GM23338 (cell line): ENCODE results near the gene TMEM39A.

Source experiments
- CREB1 ChIP-seq: fragments of 250-450 bp; sonication (Bioruptor Pico); IDR thresholded peaks from 2 replicates; pipeline ENCODE4 v1.5.0; 2020; ENCODE audit warnings: low read depth, mild to moderate bottlenecking, moderate library complexity
- ETS1 ChIP-seq: IDR thresholded peaks from 2 replicates; pipeline ENCODE4 v1.6.1; 2016; ENCODE audit warnings: antibody characterized with exemption
- EZH2 ChIP-seq: fragments of 200-600 bp; sonication (generic); IDR thresholded peaks from one replicate; pipeline ENCODE4 v1.8.0; 2017; ENCODE audit warnings: antibody characterized with exemption, mild to moderate bottlenecking, low read depth; ENCODE audit not compliant: unreplicated experiment
- EZH2phosphoT487 ChIP-seq: fragments of 200-600 bp; sonication (generic); IDR thresholded peaks from one replicate; pipeline ENCODE4 v1.8.1; 2018; ENCODE audit warnings: antibody characterized with exemption; ENCODE audit not compliant: unreplicated experiment
- POLR2AphosphoS5 ChIP-seq: IDR thresholded peaks from 2 replicates; pipeline ENCODE4 v1.6.1; 2016; ENCODE audit warnings: antibody characterized with exemption, low read depth
- REST ChIP-seq: IDR thresholded peaks from one replicate; pipeline ENCODE4 v1.6.1; 2018; ENCODE audit warnings: antibody characterized with exemption; ENCODE audit not compliant: unreplicated experiment
- TF ChIP-seq, protein P1 (sequence below), 2 experiments: fragments of 200-600 bp in 1 of 2; sonication (generic) in 1 of 2; conservative IDR thresholded peaks; 2 replicates each; pipeline versions ENCODE4 v1.5.1 to v1.6.1; 2016 to 2017; ENCODE audit warnings: antibody characterized with exemption in 2 of 2, low read depth in 2 of 2, mild to moderate bottlenecking in 2 of 2, moderate library complexity in 1 of 2

DNA sequence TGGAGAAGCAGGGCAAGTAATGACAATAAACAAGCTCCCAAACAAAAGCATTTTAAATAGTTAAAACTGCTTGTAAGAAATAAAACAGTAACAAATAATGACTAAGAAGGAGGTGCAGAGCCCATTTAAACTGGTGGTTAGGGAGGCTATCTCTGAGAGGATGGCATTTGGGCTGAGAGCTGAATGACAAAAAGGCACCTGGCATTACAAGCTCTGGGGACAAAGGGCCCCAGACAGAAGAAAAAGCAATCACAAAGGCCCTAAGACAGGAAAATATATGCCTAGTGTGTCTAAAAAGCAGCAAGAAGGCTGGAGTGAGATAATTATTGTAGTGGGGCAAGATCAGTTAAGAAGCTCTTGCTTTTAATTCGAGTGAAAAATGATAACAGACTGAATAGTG, 9.6 kb downstream of the TMEM39A start:
- TF ChIP-seq EZH2phosphoT487 (no peak), REST (no peak), ETS1 (no peak), EZH2 (no peak), CREB1 (CRISPR knock-in tag) (no peak), POLR2AphosphoS5 (no peak)
- TF ChIP-seq, protein P1, sequence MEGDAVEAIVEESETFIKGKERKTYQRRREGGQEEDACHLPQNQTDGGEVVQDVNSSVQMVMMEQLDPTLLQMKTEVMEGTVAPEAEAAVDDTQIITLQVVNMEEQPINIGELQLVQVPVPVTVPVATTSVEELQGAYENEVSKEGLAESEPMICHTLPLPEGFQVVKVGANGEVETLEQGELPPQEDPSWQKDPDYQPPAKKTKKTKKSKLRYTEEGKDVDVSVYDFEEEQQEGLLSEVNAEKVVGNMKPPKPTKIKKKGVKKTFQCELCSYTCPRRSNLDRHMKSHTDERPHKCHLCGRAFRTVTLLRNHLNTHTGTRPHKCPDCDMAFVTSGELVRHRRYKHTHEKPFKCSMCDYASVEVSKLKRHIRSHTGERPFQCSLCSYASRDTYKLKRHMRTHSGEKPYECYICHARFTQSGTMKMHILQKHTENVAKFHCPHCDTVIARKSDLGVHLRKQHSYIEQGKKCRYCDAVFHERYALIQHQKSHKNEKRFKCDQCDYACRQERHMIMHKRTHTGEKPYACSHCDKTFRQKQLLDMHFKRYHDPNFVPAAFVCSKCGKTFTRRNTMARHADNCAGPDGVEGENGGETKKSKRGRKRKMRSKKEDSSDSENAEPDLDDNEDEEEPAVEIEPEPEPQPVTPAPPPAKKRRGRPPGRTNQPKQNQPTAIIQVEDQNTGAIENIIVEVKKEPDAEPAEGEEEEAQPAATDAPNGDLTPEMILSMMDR (conservative IDR thresholded peaks at IDR 0.05; ENCODE audit: low read depth in 2 of 2) = no peak
